HepG2 (cell line): ENCODE measurements around the gene GCLC. TPM values are rescaled to one million over a fixed set of nuclear protein-coding genes. Genes with fewer than 3 reads are reported as not detected.
A peak's percentile ranks its signal among the peaks of the same experiment; 100 is the strongest.

Experiments used
- ARID4A ChIP-seq: sonication (generic); formaldehyde crosslinking; IDR thresholded peaks from 2 replicates; pipeline ENCODE4 v1.5.0; 2020; ENCODE audit warnings: mild to moderate bottlenecking, missing genetic modification reagents, borderline replicate concordance
- ATF4 ChIP-seq, 2 experiments: fragments of 450-650 bp in 1 of 2; sonication (generic) in 1 of 2; formaldehyde crosslinking; IDR thresholded peaks; 2 replicates each; pipeline versions ENCODE4 v1.5.0 to v1.8.0; 2020 to 2022; ENCODE audit warnings: mild to moderate bottlenecking in 1 of 2, missing genetic modification reagents in 1 of 2
- FOXC1 ChIP-seq: sonication (generic); formaldehyde crosslinking; IDR thresholded peaks from 2 replicates; pipeline ENCODE4 v1.8.0; 2022; ENCODE audit warnings: mild to moderate bottlenecking, missing genetic modification reagents, borderline replicate concordance
- HMGXB3 ChIP-seq: sonication (generic); formaldehyde crosslinking; IDR thresholded peaks from 2 replicates; pipeline ENCODE4 v1.4.0; 2020; ENCODE audit warnings: missing genetic modification reagents, borderline replicate concordance
- HNRNPL ChIP-seq: fragments of 200-400 bp; formaldehyde crosslinking; IDR thresholded peaks from 2 replicates; pipeline ENCODE4 v1.6.1; 2017; ENCODE audit warnings: mild to moderate bottlenecking, low read depth, low read length
- PCBP2 ChIP-seq: fragments of 200-400 bp; formaldehyde crosslinking; optimal IDR thresholded peaks from 2 replicates; pipeline ENCODE3; 2018; ENCODE audit warnings: low read length, low read depth; ENCODE audit not compliant: poor library complexity, severe bottlenecking
- RXRB ChIP-seq: IDR thresholded peaks from 2 replicates; pipeline ENCODE4 v1.6.1; 2016; ENCODE audit warnings: borderline replicate concordance, missing genetic modification reagents, missing compliant biosample characterization
- SMYD3 ChIP-seq: sonication (generic); formaldehyde crosslinking; IDR thresholded peaks from 2 replicates; pipeline ENCODE4 v1.8.1; 2023; ENCODE audit warnings: mild to moderate bottlenecking, missing genetic modification reagents
- SOX13 ChIP-seq, 3 experiments: fragments of 450-650 bp in 1 of 3; sonication (generic) in 1 of 3; formaldehyde crosslinking in 1 of 3; IDR thresholded peaks in 2 of 3; conservative IDR thresholded peaks in 1 of 3; 2 replicates each; pipeline versions ENCODE4 v1.5.0 to v1.6.1; 2016 to 2020; ENCODE audit warnings: antibody characterized with exemption in 1 of 3, mild to moderate bottlenecking in 1 of 3, missing compliant biosample characterization in 1 of 3, missing genetic modification reagents in 1 of 3, moderate library complexity in 1 of 3
- SSRP1 ChIP-seq: IDR thresholded peaks from 2 replicates; pipeline ENCODE4 v1.6.1; 2016; ENCODE audit warnings: control low read depth
- ZBTB8A ChIP-seq: sonication (generic); formaldehyde crosslinking; IDR thresholded peaks from 2 replicates; pipeline ENCODE4 v1.4.0; 2020; ENCODE audit warnings: mild to moderate bottlenecking, low read depth, missing genetic modification reagents, borderline replicate concordance
- ZFP36L2 ChIP-seq: sonication (generic); formaldehyde crosslinking; IDR thresholded peaks from 2 replicates; pipeline ENCODE4 v1.4.0; 2020; ENCODE audit warnings: missing genetic modification reagents
- ZFY ChIP-seq: sonication (generic); formaldehyde crosslinking; IDR thresholded peaks from 2 replicates; pipeline ENCODE4 v1.4.0; 2020; ENCODE audit warnings: missing genetic modification reagents
- ZNF326 ChIP-seq: sonication (generic); formaldehyde crosslinking; IDR thresholded peaks from 2 replicates; pipeline ENCODE4 v1.4.0; 2020; ENCODE audit warnings: missing genetic modification reagents, borderline replicate concordance
- ZNF350 ChIP-seq: sonication (generic); formaldehyde crosslinking; IDR thresholded peaks from 2 replicates; pipeline ENCODE4 v1.4.0; 2020; ENCODE audit warnings: mild to moderate bottlenecking, low read depth, missing genetic modification reagents, borderline replicate concordance
- ZNF362 ChIP-seq: sonication (generic); formaldehyde crosslinking; IDR thresholded peaks from 2 replicates; pipeline ENCODE4 v1.4.0; 2020; ENCODE audit warnings: missing genetic modification reagents, mild to moderate bottlenecking, borderline replicate concordance
- ZNF841 ChIP-seq: sonication (generic); formaldehyde crosslinking; IDR thresholded peaks from 2 replicates; pipeline ENCODE4 v1.8.1; 2023; ENCODE audit warnings: missing genetic modification reagents, borderline replicate concordance
- polyA plus RNA-seq, 8 experiments: library from polyadenylated mRNA; depleted of rRNA in 3 of 8; stranded (reverse) in 7 of 8; unstranded in 1 of 8; fragments of >200 nt; fragmentation: Illumina TruSeq in 4 of 8; extraction: Trizol in 4 of 8; gene quantifications; 2 replicates each; pipeline versions ENCODE4 v1.2.1 to v1.2.3, GENCODE V29; 2011 to 2016; ENCODE audit warnings: low read depth in 4 of 8, missing spikeins in 1 of 8, mixed read lengths in 1 of 8; ENCODE audit not compliant: insufficient read depth in 1 of 8
- total RNA-seq, 5 experiments: library from RNA; depleted of rRNA; stranded (reverse); fragments of >200 nt; fragmentation: Illumina TruSeq; extraction: Trizol; gene quantifications; 2 replicates each; pipeline ENCODE4 v1.2.3, GENCODE V29; 2016; ENCODE audit warnings: low read depth in 1 of 5

The GCLC gene
- total and polyA plus RNA-seq, 2 of the 13 experiments (the other 11 are each of a cell fraction or from before 2014, with no cell fraction given): 35.3 to 84.6 TPM

DNA sequence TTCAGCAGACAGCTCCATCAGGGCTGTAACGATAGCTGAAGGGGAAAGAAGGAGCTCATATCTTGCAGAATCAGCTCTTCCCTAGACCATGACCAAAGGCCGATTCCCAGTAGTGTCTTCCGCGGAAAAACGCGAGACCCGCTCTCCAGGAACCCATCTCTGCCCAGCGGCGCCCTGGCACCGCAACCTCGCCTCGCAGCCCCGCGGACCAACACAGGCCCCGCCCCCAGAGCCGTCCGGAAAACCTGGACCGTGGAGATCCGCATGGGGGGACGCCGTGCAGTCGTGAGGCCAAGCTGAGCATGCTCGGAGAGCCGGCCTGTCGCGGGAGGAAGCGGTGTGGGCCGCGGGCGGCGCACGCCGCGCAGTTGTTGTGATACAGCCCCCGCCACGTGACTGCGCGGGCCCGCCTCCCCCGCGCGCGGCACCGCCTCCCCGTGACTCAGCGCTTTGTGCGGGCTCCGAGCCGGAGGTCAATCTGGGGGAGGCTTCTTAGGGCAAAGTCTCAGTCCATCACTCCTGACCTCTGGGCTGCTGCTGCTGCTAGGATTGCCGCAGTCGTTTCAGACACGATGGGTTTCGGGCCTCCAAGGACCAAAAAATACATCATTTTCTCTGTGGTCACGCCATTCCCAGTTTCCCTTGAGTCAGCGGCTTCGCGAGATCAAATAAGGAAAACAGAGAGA lies 3.1 kb upstream of the GCLC start (continued):
- TF ChIP-seq ZBTB8A (CRISPR knock-in tag) (peak; percentile 71; the same call in 1 of the 2 replicates), ZNF326 (CRISPR knock-in tag) (no peak), SOX13 (IDR thresholded peaks at IDR 0.05) (peak; percentile 39), SOX13 (CRISPR knock-in tag; conservative IDR thresholded peaks at IDR 0.05 in 1 of 2, IDR thresholded peaks at IDR 0.05 in 1 of 2) (peak in 1 of 2 experiments; percentile 86; a peak in 2 of 4 replicates), ARID4A (CRISPR knock-in tag) (peak; percentile 97), FOXC1 (CRISPR knock-in tag) (peak; percentile 95; the same call in 1 of the 2 replicates), ZNF841 (CRISPR knock-in tag) (peak; percentile 62; the same call in 1 of the 2 replicates), ZFP36L2 (CRISPR knock-in tag) (no peak), ATF4 (CRISPR knock-in tag; IDR thresholded peaks at IDR 0.05) (peak in 1 of 2 experiments; percentile 89; a peak in 2 of 4 replicates), ZNF362 (peak; percentile 85; the same call in 1 of the 2 replicates), HMGXB3 (peak; percentile 69; the same call in 1 of the 2 replicates), ZFY (peak; percentile 88), SMYD3 (CRISPR knock-in tag) (no peak; the same call in 1 of the 2 replicates), SSRP1 (CRISPR knock-in tag) (peak; percentile 83), HNRNPL (peak; percentile 97), ZNF350 (peak; percentile 99), PCBP2 (no peak), RXRB (CRISPR knock-in tag) (peak; percentile 97)
